SK-N-DZ (cell line): ENCODE results near the gene KISS1.

ENCODE experiments used
- DNase-seq: peaks from one replicate; pipeline ENCODE4 v3.0.0-alpha.2; 2015; ENCODE audit warnings: low spot score

The KISS1 gene

GRCh38 chr1:204141131-204141530 lies 55.2 kb downstream of the KISS1 start:
- no peak for DNase-seq
